Measurements from ENCODE around the gene PLEKHG3. TPM values are rescaled to one million over a fixed set of nuclear protein-coding genes. Genes with fewer than 3 reads are reported as not detected.

The PLEKHG3 gene
- total RNA-seq, 1 experiment from 2014 or later = 75.3 TPM

DNA sequence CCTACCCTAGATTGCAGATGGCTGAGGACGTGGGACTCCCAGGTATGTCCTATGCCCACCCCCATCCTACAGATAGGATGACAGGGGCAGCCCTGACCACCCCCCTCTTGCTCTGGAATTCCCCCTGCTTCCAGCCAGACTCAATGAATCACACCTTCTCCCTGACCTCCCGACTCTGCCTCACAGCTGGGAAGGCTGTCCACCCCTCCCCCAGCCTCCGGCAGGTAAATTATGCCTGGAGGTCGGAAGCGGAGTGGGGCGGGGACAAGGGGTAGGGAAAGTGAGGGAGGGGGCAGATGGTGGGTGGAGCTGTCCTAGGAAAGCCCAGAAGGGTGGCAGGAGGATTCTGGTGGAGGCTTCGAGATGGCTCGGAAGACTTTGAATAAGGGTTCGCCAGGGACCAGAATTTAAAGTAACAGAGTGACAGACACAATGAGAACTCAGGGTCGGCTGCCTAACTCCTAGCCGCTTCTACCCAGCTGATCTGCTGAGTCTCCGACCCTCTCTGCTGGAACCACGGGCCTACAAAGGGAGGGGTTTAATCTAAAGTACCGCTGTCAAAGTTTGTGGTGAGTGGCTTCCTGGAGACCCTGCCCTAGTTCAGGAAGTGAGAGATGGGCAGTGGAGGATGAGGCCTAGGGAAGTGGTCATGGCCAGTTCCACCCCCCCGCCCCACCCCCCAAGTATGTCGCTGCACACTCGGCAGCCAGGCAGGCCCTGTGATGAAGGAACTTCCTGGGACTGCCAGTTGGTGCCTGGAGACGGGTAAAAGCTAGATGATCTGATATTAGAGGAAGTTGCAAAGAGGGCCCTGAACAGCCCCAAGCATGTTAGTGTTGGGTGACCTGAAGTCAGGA is 4.2 kb downstream of the PLEKHG3 start (continued):
- TF ChIP-seq, protein P1, sequence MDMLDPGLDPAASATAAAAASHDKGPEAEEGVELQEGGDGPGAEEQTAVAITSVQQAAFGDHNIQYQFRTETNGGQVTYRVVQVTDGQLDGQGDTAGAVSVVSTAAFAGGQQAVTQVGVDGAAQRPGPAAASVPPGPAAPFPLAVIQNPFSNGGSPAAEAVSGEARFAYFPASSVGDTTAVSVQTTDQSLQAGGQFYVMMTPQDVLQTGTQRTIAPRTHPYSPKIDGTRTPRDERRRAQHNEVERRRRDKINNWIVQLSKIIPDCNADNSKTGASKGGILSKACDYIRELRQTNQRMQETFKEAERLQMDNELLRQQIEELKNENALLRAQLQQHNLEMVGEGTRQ (CRISPR knock-in tag; IDR thresholded peaks at IDR 0.05) = no peak; the same call in 1 of the 2 replicates
- TF ChIP-seq, protein P2, sequence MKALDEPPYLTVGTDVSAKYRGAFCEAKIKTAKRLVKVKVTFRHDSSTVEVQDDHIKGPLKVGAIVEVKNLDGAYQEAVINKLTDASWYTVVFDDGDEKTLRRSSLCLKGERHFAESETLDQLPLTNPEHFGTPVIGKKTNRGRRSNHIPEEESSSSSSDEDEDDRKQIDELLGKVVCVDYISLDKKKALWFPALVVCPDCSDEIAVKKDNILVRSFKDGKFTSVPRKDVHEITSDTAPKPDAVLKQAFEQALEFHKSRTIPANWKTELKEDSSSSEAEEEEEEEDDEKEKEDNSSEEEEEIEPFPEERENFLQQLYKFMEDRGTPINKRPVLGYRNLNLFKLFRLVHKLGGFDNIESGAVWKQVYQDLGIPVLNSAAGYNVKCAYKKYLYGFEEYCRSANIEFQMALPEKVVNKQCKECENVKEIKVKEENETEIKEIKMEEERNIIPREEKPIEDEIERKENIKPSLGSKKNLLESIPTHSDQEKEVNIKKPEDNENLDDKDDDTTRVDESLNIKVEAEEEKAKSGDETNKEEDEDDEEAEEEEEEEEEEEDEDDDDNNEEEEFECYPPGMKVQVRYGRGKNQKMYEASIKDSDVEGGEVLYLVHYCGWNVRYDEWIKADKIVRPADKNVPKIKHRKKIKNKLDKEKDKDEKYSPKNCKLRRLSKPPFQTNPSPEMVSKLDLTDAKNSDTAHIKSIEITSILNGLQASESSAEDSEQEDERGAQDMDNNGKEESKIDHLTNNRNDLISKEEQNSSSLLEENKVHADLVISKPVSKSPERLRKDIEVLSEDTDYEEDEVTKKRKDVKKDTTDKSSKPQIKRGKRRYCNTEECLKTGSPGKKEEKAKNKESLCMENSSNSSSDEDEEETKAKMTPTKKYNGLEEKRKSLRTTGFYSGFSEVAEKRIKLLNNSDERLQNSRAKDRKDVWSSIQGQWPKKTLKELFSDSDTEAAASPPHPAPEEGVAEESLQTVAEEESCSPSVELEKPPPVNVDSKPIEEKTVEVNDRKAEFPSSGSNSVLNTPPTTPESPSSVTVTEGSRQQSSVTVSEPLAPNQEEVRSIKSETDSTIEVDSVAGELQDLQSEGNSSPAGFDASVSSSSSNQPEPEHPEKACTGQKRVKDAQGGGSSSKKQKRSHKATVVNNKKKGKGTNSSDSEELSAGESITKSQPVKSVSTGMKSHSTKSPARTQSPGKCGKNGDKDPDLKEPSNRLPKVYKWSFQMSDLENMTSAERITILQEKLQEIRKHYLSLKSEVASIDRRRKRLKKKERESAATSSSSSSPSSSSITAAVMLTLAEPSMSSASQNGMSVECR (CRISPR knock-in tag; IDR thresholded peaks at IDR 0.05; ENCODE audit: borderline replicate concordance) = peak; percentile 58; the same call in 1 of the 2 replicates
- TF ChIP-seq, protein P3, sequence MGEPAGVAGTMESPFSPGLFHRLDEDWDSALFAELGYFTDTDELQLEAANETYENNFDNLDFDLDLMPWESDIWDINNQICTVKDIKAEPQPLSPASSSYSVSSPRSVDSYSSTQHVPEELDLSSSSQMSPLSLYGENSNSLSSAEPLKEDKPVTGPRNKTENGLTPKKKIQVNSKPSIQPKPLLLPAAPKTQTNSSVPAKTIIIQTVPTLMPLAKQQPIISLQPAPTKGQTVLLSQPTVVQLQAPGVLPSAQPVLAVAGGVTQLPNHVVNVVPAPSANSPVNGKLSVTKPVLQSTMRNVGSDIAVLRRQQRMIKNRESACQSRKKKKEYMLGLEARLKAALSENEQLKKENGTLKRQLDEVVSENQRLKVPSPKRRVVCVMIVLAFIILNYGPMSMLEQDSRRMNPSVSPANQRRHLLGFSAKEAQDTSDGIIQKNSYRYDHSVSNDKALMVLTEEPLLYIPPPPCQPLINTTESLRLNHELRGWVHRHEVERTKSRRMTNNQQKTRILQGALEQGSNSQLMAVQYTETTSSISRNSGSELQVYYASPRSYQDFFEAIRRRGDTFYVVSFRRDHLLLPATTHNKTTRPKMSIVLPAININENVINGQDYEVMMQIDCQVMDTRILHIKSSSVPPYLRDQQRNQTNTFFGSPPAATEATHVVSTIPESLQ (CRISPR knock-in tag; IDR thresholded peaks at IDR 0.05) = no peak
- TF ChIP-seq FOXP1 (CRISPR knock-in tag; IDR thresholded peaks at IDR 0.05; ENCODE audit: borderline replicate concordance) = peak; percentile 66; the same call in 1 of the 2 replicates
- TF ChIP-seq SP1 (CRISPR knock-in tag; conservative IDR thresholded peaks at IDR 0.05) = peak; percentile 89
- peak; percentile 41; the same call in 1 of the 2 replicates for TF ChIP-seq MAX (CRISPR knock-in tag; IDR thresholded peaks at IDR 0.05)
- TF ChIP-seq, protein P4, sequence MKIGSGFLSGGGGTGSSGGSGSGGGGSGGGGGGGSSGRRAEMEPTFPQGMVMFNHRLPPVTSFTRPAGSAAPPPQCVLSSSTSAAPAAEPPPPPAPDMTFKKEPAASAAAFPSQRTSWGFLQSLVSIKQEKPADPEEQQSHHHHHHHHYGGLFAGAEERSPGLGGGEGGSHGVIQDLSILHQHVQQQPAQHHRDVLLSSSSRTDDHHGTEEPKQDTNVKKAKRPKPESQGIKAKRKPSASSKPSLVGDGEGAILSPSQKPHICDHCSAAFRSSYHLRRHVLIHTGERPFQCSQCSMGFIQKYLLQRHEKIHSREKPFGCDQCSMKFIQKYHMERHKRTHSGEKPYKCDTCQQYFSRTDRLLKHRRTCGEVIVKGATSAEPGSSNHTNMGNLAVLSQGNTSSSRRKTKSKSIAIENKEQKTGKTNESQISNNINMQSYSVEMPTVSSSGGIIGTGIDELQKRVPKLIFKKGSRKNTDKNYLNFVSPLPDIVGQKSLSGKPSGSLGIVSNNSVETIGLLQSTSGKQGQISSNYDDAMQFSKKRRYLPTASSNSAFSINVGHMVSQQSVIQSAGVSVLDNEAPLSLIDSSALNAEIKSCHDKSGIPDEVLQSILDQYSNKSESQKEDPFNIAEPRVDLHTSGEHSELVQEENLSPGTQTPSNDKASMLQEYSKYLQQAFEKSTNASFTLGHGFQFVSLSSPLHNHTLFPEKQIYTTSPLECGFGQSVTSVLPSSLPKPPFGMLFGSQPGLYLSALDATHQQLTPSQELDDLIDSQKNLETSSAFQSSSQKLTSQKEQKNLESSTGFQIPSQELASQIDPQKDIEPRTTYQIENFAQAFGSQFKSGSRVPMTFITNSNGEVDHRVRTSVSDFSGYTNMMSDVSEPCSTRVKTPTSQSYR (CRISPR knock-in tag; IDR thresholded peaks at IDR 0.05) = peak; percentile 99
- no peak for TF ChIP-seq IRF2 (CRISPR knock-in tag; IDR thresholded peaks at IDR 0.05; ENCODE audit: borderline replicate concordance, low read depth)
- TF ChIP-seq FOXK1 (CRISPR knock-in tag; IDR thresholded peaks at IDR 0.05) = peak; percentile 90

DNA sequence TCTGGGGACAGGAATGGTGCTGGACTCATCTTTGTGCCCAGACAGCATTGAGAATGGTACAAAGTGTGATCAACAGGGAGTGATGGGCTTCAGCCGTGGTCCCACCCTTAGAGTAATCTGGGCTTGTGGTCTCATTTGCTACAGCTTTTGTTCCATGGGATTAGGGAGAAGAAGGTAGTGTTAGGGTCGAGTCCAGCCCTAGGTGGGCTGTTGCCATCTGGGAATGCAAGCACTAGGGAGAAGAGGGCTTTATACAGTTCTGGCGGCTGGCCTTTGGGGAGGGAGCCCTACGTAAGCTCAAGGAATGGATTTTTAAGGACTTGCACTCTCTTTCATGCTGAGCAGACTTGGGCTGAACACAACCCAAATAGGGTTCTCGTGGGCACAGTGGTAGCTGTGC is 4.9 kb downstream of the PLEKHG3 start:
- H3K27ac Mint-ChIP-seq = 0 out of 2 replicates have a peak overlapping the region, but pooled peaks have one; percentile 2
- peak overlapping the region; percentile 84 for H3K4me3 Mint-ChIP-seq
- ChIA-PET CTCF (interaction anchor here (1.0 to 5.9 kb wide), 6 partner anchors 8 to 198 kb away, joined by 3 to 40 read pairs (median 6); no protein-coding TSS in a partner anchor), POLR2A (interaction anchor here (0.8 to 6.7 kb wide), 4 partner anchors 7 to 169 kb away, joined by 3 to 52 read pairs (median 4); partner anchors contain the start of gene HSPA2)
- no peak for ATAC-seq
- no peak for DNase-seq (ENCODE audit: low spot score)
- peaks cover 30% of the 10 kb centered on the region for H3K36me3 Mint-ChIP-seq
- peaks cover 18% of the 10 kb centered on the region for H3K27me3 Mint-ChIP-seq (ENCODE audit: low read depth)
- peaks cover 63% of the 10 kb centered on the region for H3K4me1 Mint-ChIP-seq
- peaks cover 25% of the 10 kb centered on the region for H3K9me3 Mint-ChIP-seq
- TF ChIP-seq TCF7 (CRISPR knock-in tag; IDR thresholded peaks at IDR 0.05; ENCODE audit: low read depth) = no peak
- TF ChIP-seq, protein P5, sequence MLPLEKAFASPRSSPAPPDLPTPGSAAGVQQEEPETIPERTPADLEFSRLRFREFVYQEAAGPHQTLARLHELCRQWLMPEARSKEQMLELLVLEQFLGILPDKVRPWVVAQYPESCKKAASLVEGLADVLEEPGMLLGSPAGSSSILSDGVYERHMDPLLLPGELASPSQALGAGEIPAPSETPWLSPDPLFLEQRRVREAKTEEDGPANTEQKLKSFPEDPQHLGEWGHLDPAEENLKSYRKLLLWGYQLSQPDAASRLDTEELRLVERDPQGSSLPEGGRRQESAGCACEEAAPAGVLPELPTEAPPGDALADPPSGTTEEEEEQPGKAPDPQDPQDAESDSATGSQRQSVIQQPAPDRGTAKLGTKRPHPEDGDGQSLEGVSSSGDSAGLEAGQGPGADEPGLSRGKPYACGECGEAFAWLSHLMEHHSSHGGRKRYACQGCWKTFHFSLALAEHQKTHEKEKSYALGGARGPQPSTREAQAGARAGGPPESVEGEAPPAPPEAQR (CRISPR knock-in tag; IDR thresholded peaks at IDR 0.05) = no peak
- TF ChIP-seq, protein P6, sequence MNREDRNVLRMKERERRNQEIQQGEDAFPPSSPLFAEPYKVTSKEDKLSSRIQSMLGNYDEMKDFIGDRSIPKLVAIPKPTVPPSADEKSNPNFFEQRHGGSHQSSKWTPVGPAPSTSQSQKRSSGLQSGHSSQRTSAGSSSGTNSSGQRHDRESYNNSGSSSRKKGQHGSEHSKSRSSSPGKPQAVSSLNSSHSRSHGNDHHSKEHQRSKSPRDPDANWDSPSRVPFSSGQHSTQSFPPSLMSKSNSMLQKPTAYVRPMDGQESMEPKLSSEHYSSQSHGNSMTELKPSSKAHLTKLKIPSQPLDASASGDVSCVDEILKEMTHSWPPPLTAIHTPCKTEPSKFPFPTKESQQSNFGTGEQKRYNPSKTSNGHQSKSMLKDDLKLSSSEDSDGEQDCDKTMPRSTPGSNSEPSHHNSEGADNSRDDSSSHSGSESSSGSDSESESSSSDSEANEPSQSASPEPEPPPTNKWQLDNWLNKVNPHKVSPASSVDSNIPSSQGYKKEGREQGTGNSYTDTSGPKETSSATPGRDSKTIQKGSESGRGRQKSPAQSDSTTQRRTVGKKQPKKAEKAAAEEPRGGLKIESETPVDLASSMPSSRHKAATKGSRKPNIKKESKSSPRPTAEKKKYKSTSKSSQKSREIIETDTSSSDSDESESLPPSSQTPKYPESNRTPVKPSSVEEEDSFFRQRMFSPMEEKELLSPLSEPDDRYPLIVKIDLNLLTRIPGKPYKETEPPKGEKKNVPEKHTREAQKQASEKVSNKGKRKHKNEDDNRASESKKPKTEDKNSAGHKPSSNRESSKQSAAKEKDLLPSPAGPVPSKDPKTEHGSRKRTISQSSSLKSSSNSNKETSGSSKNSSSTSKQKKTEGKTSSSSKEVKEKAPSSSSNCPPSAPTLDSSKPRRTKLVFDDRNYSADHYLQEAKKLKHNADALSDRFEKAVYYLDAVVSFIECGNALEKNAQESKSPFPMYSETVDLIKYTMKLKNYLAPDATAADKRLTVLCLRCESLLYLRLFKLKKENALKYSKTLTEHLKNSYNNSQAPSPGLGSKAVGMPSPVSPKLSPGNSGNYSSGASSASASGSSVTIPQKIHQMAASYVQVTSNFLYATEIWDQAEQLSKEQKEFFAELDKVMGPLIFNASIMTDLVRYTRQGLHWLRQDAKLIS (CRISPR knock-in tag; IDR thresholded peaks at IDR 0.05; ENCODE audit: borderline replicate concordance) = no peak
- TF ChIP-seq, protein P1 (CRISPR knock-in tag; IDR thresholded peaks at IDR 0.05) = no peak
- TF ChIP-seq SMAD3 (CRISPR knock-in tag; IDR thresholded peaks at IDR 0.05; ENCODE audit: borderline replicate concordance) = no peak
- no peak for TF ChIP-seq GTF2I (CRISPR knock-in tag; conservative IDR thresholded peaks at IDR 0.05)
- no peak for TF ChIP-seq SP1 (CRISPR knock-in tag; conservative IDR thresholded peaks at IDR 0.05)

Measured in WTC11 (cell line).